Stimulated activated CD4-positive, alpha-beta T cell treated with anti-CD3 and anti-CD28 coated beads, Interleukin-2, amount 100 ng/mL, for 48 hours (primary cell): ENCODE results near the gene SULT4A1.
A peak's percentile ranks its signal among the peaks of the same experiment; 100 is the strongest.

ENCODE experiments used
- DNase-seq, 2 donors: peaks; one replicate each; pipeline ENCODE4 v3.0.0-alpha.2; 2020

Gene SULT4A1

DNA sequence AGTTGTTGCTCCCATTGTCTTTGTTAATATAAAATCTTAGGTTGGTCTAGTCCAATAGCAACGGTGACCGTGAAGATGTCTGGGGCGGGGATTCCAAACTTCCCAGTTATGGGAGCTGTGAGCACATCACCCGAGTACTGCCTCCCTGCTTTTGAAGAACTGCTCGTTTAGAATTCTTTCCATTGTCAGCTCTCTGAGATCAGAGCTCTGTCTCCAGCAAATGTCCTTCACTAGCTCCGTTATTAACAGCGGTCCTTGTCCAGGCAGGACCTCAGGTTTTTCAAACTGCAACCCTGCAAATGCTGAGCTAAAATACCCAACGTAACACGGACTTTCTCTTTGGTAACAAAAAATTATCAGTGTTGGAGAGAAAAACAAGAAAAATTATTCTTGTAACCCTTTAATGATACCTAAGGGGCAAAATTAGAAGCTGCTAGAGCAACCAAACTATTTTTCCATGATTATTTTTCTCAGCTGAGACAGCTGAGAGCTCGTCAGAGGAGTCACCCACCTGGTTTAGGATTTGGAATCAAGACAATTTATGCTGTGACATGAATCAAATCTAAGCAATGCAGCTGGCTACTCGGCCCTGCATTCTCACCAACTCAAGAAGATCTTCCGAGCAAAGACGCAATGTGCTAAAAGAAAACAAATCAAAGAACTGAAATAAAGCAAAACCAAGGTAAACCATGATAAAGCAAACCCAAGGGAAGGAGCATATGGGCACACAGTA is 35.1 kb downstream of the SULT4A1 start:
- no peak for DNase-seq

DNA sequence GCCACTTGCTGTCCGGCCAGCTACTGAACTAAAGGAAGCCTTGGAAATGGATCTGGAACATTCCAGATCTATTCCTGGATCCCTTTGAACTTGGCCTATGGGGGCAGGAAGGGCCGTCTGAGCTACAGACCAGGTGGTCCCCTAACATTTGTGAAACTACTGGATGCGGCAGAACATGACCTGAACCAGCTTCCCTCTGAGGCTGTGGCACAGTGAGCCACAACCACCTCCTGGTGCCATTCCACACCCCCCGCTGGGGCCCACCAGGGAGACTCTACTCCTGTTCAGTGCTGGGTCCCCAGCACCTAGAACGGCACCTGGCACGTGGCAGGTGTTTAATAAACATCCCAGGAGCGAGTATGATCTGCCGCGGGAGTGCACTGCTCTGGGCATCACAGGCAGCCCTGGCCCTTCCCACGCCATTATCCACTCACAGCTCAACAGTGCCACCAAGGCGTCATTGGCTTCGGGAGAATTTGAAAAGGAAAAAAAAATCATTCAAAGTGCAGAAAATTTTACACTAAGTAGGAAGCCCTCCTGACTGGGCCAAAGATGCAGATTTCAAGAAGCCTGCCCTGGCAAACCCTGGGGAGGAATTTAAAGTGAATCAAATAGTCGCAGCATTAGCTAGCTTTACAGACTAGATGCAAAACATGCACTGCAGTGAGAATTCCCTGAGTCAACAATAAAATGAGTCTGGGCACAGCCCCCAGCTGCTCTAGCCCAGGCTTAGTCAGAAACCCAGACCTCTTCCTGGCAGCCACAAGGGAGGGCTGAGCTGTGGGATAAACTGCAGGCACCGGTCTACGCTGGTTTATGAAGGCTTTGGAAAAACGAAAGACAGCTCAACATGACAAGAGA is 35.9 kb downstream of the SULT4A1 start:
- no peak for DNase-seq

- DNase-seq = no peak
These were observed 36.7 kb downstream of the SULT4A1 start for GRCh38 chr22:43825651-43826050.

- DNase-seq = no peak
These were observed 37.4 kb downstream of the SULT4A1 start for GRCh38 chr22:43824724-43825420.

GRCh38 chr22:43823911-43824665 is 38.2 kb downstream of the SULT4A1 start:
- DNase-seq = no peak

DNA sequence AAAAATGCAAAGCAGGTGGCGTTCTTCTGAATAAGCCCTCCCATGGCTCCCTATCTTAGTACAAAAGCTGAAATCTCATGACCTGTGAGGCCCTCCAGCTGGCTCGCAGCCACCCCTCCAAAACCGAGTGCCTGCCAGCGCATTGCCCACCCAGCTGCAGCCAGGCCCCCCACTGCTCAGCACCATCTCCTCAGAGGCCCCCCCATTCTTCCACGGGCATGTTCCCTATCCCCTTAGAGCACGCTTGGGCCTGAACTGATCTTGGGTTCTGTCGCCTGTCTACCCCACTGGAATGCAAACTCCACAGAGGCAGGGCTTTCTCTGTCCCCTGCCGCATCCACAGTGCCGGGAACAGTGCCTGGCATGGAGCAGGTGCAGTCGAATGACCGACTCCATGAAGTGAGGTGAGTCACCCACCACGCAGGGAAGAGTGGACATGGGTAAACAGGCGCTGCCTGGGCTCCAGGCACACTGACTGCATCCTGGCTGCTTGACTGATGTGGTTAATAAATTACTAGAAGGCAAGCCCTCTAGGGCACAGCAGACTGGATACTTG is 38.9 kb downstream of the SULT4A1 start:
- DNase-seq = no peak

- no peak for DNase-seq
These were observed 40.5 kb downstream of the SULT4A1 start for GRCh38 chr22:43821606-43822425.

DNA sequence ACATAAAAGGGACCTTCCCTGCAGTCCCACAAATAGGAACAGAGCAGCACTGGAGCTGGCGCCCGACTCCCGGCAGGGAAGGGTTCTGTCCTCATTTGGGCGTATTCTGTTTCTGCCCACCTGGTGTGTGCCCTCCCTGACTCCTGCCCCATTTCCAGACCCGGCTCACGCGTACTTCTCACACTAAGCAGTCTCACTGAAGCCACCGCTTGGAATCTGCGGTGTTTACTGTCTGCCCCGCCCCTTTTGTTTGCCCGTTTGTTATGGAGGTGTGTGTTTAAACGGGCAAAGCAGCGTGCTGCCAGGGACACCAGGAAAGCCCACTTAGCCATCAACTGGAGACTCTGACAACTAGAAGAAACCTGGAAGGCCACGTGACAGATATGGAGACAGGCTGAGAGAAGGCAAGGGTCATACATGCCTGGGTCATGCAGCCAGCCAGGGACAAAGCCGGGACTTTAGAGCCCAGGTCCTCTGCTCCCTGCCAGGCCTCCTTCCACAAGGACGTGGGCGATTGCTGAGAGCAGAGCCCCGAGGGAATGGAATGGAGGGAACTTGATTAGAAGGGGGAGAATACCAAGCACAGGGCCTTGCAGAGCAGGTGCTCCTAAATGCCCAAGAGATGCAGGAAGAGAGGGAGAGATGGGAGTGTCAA is 41.5 kb downstream of the SULT4A1 start:
- DNase-seq = no peak

GRCh38 chr22:43819931-43820640 is 42.2 kb downstream of the SULT4A1 start:
- no peak for DNase-seq

DNA sequence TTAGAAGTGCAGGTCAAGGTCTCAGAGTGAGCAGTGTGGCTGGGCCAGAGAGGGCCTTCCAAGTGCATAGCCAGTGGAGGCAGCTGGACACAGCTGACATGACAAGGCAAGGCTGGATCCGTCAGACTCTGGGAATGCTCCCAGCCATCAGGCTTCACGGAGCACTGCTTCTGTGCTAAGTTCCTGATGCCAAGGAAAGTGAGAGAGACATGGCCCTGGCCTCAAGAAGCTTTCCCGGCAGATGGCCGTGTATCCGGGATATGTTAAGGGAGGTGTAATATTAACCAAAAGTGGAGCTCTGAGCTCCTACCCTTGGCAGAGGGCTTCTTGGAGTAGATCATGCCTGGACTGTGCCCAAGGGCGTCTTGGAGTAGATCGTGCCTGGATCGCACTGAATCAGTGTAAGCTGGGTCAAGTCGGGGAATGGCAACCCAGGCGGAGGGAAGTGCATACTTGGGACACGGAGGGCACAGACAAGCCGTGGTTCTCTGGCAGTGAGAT is 42.8 kb downstream of the SULT4A1 start:
- DNase-seq = no peak

DNA sequence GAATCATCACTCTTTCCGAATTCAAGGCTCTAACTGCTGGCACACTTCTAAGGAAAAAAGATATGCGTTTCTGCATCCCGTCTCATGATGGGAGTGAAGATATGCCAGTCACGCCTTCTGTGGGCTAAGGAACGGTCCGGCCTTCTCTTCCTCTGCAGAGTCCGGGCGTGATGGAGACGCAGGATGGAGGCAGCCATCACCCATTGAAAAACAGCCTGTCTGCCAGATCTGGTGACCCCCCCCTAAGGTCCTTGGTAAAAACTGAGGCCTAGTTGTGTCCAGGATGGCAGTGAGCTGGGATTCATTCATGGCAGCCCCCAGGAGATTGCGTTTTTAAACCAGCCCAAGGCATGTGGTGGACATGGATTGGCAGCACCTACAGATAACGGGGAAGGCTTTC is 43.3 kb downstream of the SULT4A1 start:
- no peak for DNase-seq

DNA sequence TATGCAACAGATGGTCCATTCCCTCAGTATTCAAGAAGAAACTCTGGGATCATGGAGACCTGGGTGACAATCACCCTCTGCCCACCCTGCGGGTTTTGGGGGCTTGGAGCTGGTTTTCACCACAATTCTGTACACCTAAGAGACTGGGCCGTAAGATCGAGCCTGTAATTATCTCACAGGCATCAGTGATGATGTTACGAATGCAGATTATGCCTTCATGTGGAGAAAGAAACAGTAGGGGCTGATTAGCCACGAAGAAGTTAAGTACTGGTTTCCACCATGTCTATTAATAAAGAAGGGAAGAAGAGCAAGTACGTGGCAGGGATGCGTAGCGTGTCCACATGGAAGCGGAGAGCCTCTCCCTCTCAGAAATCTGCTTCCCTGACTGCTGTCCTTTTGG is 44.9 kb downstream of the SULT4A1 start:
- DNase-seq = no peak

- no peak for DNase-seq
These were observed 48.0 kb downstream of the SULT4A1 start for GRCh38 chr22:43814264-43814663.

GRCh38 chr22:43812890-43813289 is 49.4 kb downstream of the SULT4A1 start:
- DNase-seq = no peak

DNA sequence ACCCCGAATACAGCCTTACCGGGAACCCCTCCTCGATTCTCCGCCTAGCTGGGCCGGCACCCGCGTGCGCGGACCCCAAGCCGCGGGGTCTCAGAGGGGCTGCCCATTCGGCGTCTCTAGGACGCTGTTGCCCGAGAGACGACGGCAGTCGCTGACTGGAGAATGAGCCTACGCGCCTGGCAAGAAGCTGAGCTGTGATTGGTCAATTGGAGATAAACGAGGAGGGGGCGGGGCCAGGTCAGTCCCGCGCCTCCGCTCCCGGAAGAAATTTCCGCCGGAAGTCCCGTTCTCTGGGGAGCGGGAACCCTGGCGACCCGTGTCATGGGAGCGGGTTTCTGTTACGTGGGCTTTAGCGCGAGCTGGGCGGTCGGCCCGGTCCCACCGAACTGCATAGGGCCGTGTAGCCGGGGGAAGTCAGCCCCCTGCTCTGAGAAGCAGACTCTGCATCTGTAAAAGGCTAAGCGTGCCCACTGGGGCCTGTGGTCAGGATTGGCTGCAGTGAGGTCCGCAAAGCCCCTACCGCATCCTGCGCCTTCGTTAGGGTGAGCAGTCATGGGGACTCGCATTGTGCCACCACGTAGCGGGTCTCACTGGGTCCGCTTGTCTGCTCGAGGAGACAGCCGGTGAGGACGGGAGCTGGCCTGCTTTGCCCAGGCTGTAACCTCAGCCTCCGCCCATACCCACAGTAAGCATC is 50.0 kb downstream of the SULT4A1 start, which contains the start of gene EFCAB6:
EFCAB6 (minus strand) TSS at position 157 of the 694 bp plus-strand sequence. CDS start 29,987 bp downstream, outside the sequence.
- DNase-seq = peak; percentile 84 to 87

DNA sequence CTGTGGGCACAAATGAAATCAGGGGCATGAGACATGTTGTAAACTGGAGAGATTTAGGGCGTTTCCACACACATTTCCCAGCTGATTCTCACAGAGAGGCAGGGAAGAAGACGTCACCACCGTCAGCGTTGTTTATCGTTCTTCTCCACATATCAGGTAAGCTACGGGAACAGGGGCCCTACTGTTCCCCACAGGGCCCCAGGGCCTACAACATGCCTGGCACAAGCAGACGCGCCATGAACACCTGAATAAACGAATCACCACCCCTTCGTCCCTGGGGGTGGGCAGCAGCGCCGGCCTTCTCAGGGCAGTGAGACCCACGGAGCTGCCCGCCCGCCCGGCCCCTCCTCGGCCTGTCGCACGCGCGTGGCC is 50.5 kb downstream of the SULT4A1 start:
- DNase-seq = no peak

DNA sequence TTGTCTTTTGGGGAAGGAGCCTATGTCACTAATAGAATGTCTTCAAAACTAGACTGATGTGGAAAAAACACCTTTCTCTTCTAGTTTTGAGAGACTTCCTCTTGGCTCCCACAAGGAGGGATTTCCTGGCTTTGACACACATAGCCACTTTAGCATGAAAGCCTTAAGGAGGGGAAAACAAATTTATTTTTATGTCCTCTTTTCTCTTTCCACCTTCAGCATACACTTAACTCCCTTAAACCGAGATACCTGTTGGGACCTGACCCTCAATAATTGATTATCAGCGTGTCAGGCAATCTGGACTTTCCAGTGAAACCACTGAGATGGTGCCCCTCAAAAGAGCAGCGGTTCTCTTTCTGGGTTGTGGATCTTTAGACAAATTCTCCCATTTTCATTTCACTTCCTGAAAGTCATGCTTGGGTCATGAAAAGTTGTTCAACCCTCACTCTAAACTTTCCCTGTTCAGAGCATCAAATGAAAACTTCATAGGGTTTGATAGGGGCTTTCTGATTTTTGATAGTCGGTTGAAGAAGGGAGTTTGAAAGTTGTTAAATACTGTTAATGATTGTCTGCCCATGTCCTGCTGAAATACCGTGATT is 59.3 kb downstream of the SULT4A1 start:
- DNase-seq = no peak

DNA sequence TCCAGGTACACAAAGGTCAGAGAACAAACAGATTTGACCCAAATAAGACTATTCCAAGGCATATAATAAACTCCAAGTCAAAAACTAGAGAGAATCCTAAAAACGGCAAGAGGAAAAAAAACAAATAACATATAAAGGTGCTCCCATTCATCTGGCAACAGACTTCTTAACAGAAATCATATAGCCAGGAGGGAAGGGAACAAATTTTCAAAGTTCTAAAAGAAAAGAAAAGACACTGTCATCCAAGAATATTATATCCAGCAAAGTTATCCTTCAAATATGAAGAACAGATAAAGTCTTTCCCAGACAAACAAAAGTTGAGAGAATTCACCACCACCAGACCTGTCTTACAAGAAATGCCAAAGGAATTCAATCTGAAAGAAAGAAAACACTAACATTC is 61.3 kb downstream of the SULT4A1 start:
- no peak for DNase-seq

DNA sequence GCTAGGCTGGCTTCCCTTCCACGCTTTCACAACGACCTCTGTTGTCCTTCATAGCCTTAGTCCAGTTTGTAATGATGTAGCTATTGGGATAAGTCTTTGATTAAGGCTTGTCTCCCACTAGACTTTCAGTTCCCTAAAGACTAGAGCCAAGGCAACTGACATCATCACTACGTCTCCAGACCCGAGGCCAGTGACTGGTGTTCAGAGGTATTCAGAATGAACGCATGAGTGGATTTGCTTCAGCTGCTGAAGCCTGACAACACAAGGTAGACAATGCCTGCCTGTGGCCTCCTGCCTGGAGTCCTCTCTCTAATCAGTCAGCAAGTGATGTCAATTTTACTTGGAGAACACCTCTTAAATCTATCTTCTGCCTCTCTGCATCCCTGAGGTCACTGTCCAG is 63.8 kb downstream of the SULT4A1 start:
- DNase-seq = no peak
